ENCODE data around the gene BAIAP2. TPM values are rescaled to one million over a fixed set of nuclear protein-coding genes. Genes with fewer than 3 reads are reported as not detected.

Gene BAIAP2
- total RNA-seq, 4 donors from 2014 or later, result 7.3 to 36.1 (median 15.4) TPM

DNA sequence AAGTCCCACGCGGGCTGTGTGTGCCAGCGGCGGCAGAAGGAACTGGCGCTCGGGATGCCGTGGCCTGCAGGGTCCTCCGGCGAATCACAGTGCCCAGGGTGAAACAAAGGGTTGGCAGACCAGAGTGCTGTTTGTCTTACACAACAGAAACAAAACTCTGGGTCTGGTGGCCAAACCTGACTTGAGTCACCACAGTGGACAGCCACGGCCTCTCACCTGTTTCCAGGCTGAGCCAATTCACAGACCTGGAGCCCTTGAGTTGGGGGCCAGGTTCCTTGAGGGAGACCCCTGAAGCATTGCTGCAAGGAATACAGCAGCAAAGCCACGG is 45.4 kb upstream of the BAIAP2 start:
- Histone ChIP-seq H3K27ac (no peak overlapping the region), H3K27me3 (no peaks in the 10 kb centered on the region), H3K9me3 (no peaks in the 10 kb centered on the region), H3K36me3 (no peaks in the 10 kb centered on the region), H3K4me1 (peaks cover 24 to 40% of the 10 kb centered on the region in 2 donors), H3K4me3 (no peak overlapping the region)
- intact Hi-C loops (cut with DNase I; ENCODE audit: low total_unique reads), result loop anchor here (1.0 to 10.0 kb wide), 2 partner anchors 112 to 415 kb away; no protein-coding TSS in a partner anchor
- ATAC-seq (no peak), DNase-seq (no peak)
- TF ChIP-seq POLR2A (IDR thresholded peaks at IDR 0.05), result no peak
- TF ChIP-seq, protein P1, sequence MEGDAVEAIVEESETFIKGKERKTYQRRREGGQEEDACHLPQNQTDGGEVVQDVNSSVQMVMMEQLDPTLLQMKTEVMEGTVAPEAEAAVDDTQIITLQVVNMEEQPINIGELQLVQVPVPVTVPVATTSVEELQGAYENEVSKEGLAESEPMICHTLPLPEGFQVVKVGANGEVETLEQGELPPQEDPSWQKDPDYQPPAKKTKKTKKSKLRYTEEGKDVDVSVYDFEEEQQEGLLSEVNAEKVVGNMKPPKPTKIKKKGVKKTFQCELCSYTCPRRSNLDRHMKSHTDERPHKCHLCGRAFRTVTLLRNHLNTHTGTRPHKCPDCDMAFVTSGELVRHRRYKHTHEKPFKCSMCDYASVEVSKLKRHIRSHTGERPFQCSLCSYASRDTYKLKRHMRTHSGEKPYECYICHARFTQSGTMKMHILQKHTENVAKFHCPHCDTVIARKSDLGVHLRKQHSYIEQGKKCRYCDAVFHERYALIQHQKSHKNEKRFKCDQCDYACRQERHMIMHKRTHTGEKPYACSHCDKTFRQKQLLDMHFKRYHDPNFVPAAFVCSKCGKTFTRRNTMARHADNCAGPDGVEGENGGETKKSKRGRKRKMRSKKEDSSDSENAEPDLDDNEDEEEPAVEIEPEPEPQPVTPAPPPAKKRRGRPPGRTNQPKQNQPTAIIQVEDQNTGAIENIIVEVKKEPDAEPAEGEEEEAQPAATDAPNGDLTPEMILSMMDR (IDR thresholded peaks at IDR 0.05 in 4 of 5, conservative IDR thresholded peaks at IDR 0.05 in 1 of 5), result no peak
- in situ Hi-C loops (cut with MboI; ENCODE audit: low sequenced_read_pairs in 4 of 4), result loop anchor here in 1 of 4 donors (10.0 kb wide), 1 partner anchor 565 kb away; no protein-coding TSS in a partner anchor

DNA sequence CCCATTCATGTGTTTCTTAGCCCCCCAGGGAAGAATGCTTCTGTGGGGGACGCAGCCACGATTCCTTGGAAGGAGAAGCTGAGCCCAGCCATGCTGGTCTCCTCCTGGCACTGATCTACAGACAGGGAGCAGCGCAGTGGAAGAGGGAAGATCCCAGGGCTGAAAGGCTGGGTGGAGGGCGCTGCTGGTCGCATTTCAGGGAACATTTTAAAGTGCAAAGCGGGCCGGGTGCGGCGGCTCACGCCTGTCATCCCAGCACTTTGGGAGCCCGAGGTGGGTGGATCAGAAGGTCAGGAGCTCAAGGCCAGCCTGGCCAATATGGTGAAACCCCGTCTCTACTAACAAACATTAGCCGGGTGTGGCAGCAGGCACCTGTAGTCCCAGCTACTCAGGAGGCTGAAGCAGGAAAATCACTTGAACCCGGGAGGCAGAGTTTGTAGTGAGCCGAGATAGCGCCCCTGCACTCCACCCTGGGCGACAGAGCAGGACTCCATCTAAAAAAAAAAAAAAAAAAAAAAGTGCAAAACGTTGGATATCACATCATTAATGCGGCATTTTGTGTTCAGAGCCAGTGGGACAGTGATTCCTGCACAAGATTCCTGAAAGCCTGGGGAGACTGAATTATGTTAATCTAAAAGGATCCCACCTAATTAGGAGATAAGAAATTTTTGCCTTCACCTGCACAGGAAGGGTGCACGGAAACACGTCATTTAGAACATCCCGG is 43.9 kb upstream of the BAIAP2 start:
- Histone ChIP-seq H3K9me3 (no peaks in the 10 kb centered on the region), H3K4me3 (peak overlapping the region; percentile 70 to 83 (median 77)), H3K36me3 (peaks cover 0 to 13% of the 10 kb centered on the region in 2 donors), H3K27ac (peak overlapping the region; percentile 68 to 85 (median 73)), H3K4me1 (peaks cover 24 to 40% of the 10 kb centered on the region in 2 donors), H3K27me3 (no peaks in the 10 kb centered on the region)
- intact Hi-C loops (cut with DNase I; ENCODE audit: low total_unique reads) (loop anchor here (1.0 kb wide), 1 partner anchor 44 kb away; the partner anchor contains the start of gene BAIAP2), in situ Hi-C loops (cut with MboI; ENCODE audit: low sequenced_read_pairs in 4 of 4) (no loop called here)
- no peak for DNase-seq
- ATAC-seq, result peak in 1 of 2 donors; percentile 3
- TF ChIP-seq POLR2A (IDR thresholded peaks at IDR 0.05), result no peak
- TF ChIP-seq, protein P1 (IDR thresholded peaks at IDR 0.05 in 4 of 5, conservative IDR thresholded peaks at IDR 0.05 in 1 of 5), result no peak

DNA sequence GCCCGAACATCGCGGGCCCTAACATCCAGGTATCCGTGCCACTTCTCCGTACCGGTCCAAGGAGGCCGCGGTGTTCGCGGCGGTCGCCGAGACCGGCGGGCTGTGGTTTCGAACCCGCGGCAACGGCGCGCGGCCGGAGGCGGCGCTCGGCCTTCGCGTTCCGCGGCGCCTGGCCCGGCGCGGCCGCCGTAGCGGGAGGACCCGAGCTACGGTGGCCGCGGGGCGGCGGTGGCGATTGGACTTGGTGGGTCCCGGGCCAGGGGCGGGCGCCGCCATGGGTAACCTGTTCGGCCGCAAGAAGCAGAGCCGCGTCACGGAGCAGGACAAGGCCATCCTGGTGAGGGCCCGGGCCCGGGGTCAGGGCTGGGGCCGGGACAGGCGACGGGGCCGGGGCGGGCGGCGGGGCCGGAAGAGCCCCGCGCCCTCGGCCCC is 43.3 kb upstream of the BAIAP2 start, which contains the start of gene CHMP6:
Gene CHMP6, plus strand, starts transcription at position 197 of the 432 bp plus-strand sequence. Its CDS starts 78 bp downstream, at position 275.
- Histone ChIP-seq H3K9me3 (no peaks in the 10 kb centered on the region), H3K36me3 (peaks cover 0 to 18% of the 10 kb centered on the region in 2 donors), H3K4me3 (peak within 1 kb of the TSS; percentile 70 to 83 (median 77)), H3K4me1 (peaks cover 24 to 40% of the 10 kb centered on the region in 2 donors), H3K27ac (peak within 1 kb of the TSS; percentile 68 to 85 (median 73)), H3K27me3 (no peaks in the 10 kb centered on the region)
- ATAC-seq (peak; percentile 58 to 69), DNase-seq (peak; percentile 42 to 63)
- peak; percentile 35 to 56 for TF ChIP-seq POLR2A (IDR thresholded peaks at IDR 0.05)
- TF ChIP-seq, protein P1 (IDR thresholded peaks at IDR 0.05 in 4 of 5, conservative IDR thresholded peaks at IDR 0.05 in 1 of 5), result peak in 3 of 5 experiments; percentile 51 to 82 (median 74)
- in situ Hi-C loops (cut with MboI; ENCODE audit: low sequenced_read_pairs in 4 of 4) (no loop called here), intact Hi-C loops (cut with DNase I; ENCODE audit: low total_unique reads) (no loop called here)

DNA sequence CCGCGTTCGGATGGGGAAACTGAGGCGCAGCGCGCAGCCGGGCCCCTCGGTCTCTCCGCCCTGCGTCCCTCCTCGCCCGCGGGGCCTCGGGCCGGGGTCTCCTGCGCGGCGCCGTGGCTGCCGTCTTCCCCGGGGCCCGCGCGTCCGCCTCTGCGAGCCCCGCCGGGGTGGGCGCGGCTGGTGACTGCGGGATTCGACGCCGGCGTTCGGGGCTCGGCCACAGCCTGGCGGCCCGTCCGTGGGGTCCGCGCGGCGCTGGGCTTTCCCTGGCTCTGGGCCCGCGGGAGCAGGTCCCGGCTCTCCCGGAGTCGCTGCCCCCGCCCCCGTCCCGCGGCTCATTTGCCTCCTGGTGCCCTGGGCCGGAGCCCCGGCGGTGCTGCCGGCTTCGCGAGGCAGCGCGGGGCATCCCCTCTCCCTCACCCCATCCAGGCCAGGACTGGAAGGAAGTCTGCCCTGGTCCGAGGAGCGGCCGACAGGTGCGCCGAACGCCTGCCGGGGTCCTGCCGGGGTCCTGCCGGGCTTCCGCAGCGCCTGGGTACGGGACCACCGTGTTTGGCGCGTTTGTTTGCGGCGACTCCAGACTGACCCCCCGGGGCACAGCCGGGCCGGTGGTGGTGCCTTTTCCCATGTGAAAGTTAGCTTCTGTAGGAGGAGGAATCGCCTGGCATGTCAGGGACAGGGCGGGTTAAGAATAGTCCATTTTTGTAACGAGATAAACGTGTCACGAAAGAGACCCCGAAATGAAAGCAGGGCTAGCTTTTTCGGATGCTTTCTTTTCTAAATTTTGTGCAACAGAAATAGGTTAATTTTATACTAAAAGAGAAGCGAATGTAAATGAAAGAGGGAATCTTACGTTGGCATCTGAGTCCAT is 42.6 kb upstream of the BAIAP2 start:
- TF ChIP-seq POLR2A (IDR thresholded peaks at IDR 0.05), result no peak
- TF ChIP-seq, protein P1 (IDR thresholded peaks at IDR 0.05 in 4 of 5, conservative IDR thresholded peaks at IDR 0.05 in 1 of 5), result peak in 1 of 5 experiments; percentile 0
- Histone ChIP-seq H3K9me3 (no peaks in the 10 kb centered on the region), H3K27ac (peak overlapping the region; percentile 68 to 85 (median 73)), H3K4me3 (peak overlapping the region; percentile 70 to 83 (median 77)), H3K27me3 (no peaks in the 10 kb centered on the region), H3K4me1 (peaks cover 24 to 40% of the 10 kb centered on the region in 2 donors), H3K36me3 (peaks cover 0 to 25% of the 10 kb centered on the region in 2 donors)
- intact Hi-C loops (cut with DNase I; ENCODE audit: low total_unique reads) (no loop called here), in situ Hi-C loops (cut with MboI; ENCODE audit: low sequenced_read_pairs in 4 of 4) (no loop called here)
- DNase-seq (no peak), ATAC-seq (peak; percentile 22 to 40)

All from gastrocnemius medialis (tissue), 4 donors.